Panc1 (cell line): ENCODE results near the gene PATJ. TPM values are rescaled to one million over a fixed set of nuclear protein-coding genes. Genes with fewer than 3 reads are reported as not detected.
A peak's percentile ranks its signal among the peaks of the same experiment; 100 is the strongest.

Experiments used
- ATAC-seq: fragments of 200-7000 bp; cut with Tn5 transposase; 2 replicates; pipeline ENCODE4 v1.9.1; 2020; ENCODE audit warnings: mild to moderate bottlenecking, moderate library complexity
- BruUV-seq: library from RNA; stranded (reverse); fragments of 400-500 nt; replicated peaks from 2 replicates; lab custom pipeline; 2021; lab: Mats Ljungman, UMichigan
- CTCF ChIA-PET: fragments of 300-600 bp; sonication (Branson Sonifier 250); formaldehyde crosslinking; loops from one replicate; lab custom pipeline; 2022; ENCODE audit warnings: antibody characterized with exemption; lab: Charles Lee
- POLR2A ChIA-PET: fragments of 300-600 bp; sonication (Branson Sonifier 250); formaldehyde crosslinking; loops from one replicate; lab custom pipeline; 2022; ENCODE audit warnings: antibody characterized with exemption; lab: Charles Lee
- DNase-seq: peaks from one replicate; pipeline ENCODE4 v3.0.0-alpha.2; 2010; ENCODE audit warnings: low read depth, low spot score
- H3K27ac ChIP-seq: 2 replicates; pipeline ENCODE4 v1.5.1; 2011; ENCODE audit warnings: mild to moderate bottlenecking, low read length, inconsistent platforms
- H3K27me3 ChIP-seq: fragments of 200-500 bp; sonication (Bioruptor generic); 2 replicates; pipeline ENCODE4 v1.6.0; 2014; ENCODE audit warnings: low read length, inconsistent platforms; ENCODE audit not compliant: control insufficient read depth, insufficient read depth
- H3K36me3 ChIP-seq: fragments of 200-500 bp; sonication (Bioruptor generic); 2 replicates; pipeline ENCODE4 v1.5.1; 2014; ENCODE audit warnings: inconsistent platforms, mild to moderate bottlenecking, low read length, moderate library complexity; ENCODE audit not compliant: control insufficient read depth, insufficient read depth
- H3K4me1 ChIP-seq: 2 replicates; pipeline ENCODE4 v1.5.1; 2011; ENCODE audit warnings: inconsistent platforms, mild to moderate bottlenecking, low read length, moderate library complexity; ENCODE audit not compliant: control insufficient read depth, insufficient read depth
- H3K4me3 ChIP-seq, 2 experiments: 2 replicates each; pipeline ENCODE4 v1.5.1; 2011 to 2012; ENCODE audit warnings: low read depth in 2 of 2, low read length in 2 of 2, mild to moderate bottlenecking in 2 of 2, inconsistent platforms in 1 of 2, moderate library complexity in 1 of 2
- H3K9me3 ChIP-seq: fragments of 200-500 bp; sonication (Bioruptor generic); 2 replicates; pipeline ENCODE4 v1.5.1; 2014; ENCODE audit warnings: low read depth, mild to moderate bottlenecking, inconsistent platforms, low read length, moderate library complexity; ENCODE audit not compliant: control insufficient read depth, insufficient read depth
- POLR2AphosphoS5 ChIP-seq: IDR thresholded peaks from 2 replicates; pipeline ENCODE4 v1.6.1; 2012; ENCODE audit warnings: mild to moderate bottlenecking, low read depth, low read length, moderate library complexity
- SIN3A ChIP-seq: IDR thresholded peaks from 2 replicates; pipeline ENCODE4 v1.6.1; 2012; ENCODE audit warnings: low read depth, mild to moderate bottlenecking, low read length, moderate library complexity, borderline replicate concordance; ENCODE audit not compliant: insufficient read depth
- TCF7L2 ChIP-seq: IDR thresholded peaks from 2 replicates; pipeline ENCODE4 v1.6.1; 2011; ENCODE audit warnings: mild to moderate bottlenecking, low read depth, low read length, inconsistent platforms
- in situ Hi-C: cut with HindIII; loops from 2 replicates; pipeline ENCODE4 v1.10.0; 2016; ENCODE audit warnings: low sequenced_read_pairs, low pct_unique_long_range_greater_than_20kb
- intact Hi-C: fragments of 100-400 bp; cut with micrococcal nuclease; formaldehyde crosslinking; loops from one replicate; pipeline ENCODE4 v1.10.0; 2022; ENCODE audit not compliant: unreplicated experiment
- total RNA-seq: library from RNA; stranded (reverse); gene quantifications from one replicate; pipeline ENCODE4 v1.2.1, GENCODE V29; 2021; ENCODE audit not compliant: unreplicated experiment
- TF ChIP-seq, protein P1 (sequence below), 2 experiments: IDR thresholded peaks; 2 replicates each; pipeline ENCODE4 v1.6.1; 2011 to 2012; ENCODE audit warnings: low read depth in 2 of 2, control low read depth in 1 of 2, low read length in 1 of 2, mild to moderate bottlenecking in 1 of 2, moderate library complexity in 1 of 2; ENCODE audit not compliant: insufficient read depth in 1 of 2
- TF ChIP-seq, protein P2 (sequence below): fragments of 450-650 bp; IDR thresholded peaks from 2 replicates; pipeline ENCODE4 v1.5.1; 2017; ENCODE audit warnings: mild to moderate bottlenecking

Gene PATJ
- total RNA-seq, 1 experiment from 2014 or later = 36.2 TPM

DNA sequence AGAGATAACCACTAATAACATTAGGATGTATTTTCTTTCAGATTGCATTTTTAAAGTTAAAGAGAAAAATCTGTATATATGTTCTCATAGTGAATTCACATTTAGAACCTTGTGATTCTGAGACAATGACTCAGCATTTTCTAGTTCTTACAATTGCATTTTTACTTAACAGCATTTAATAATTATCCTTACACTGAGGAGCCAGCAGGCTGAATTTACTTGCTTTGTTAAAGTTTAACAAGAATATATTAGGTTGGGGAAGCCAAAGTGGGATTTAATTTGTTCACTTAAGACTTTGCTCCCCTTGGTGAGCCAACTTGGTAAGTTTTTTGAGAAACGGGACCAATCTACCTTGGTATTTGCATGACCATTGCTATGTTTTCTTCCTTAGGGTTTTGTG, 4.5 kb downstream of the PATJ start:
- no peak for DNase-seq
- CTCF ChIA-PET = no interaction called here
- intact Hi-C loops = no loop called here

DNA sequence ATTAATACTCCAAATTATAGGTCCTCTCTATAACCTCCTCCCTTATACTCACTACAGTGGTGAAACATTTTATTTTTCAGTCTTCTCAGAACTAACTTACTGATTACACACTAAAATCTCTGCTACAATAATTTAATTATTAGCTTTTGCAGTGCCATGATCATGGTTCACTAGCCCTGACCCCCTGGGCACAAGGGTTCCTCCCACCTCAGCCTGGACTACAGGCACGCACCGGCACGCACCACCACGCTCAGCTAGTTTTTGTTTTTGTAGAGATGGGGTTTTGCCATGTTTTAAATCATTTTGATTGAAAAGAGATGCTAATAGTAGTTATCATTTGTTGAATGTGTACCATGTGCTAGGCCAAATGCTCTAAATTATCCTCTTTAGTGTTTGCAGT, 6.3 kb downstream of the PATJ start:
- H3K36me3 ChIP-seq = no peaks in the 10 kb centered on the region
- H3K27me3 ChIP-seq = no peaks in the 10 kb centered on the region
- intact Hi-C loops (no loop called here), in situ Hi-C loops (no loop called here)
- no peaks in the 10 kb centered on the region for H3K9me3 ChIP-seq
- no peak overlapping the region for H3K27ac ChIP-seq
- no peak for DNase-seq
- ChIA-PET CTCF (no interaction called here), POLR2A (no interaction called here)
- ATAC-seq = no peak
- TF ChIP-seq TCF7L2 (no peak), POLR2AphosphoS5 (no peak), SIN3A (no peak)
- TF ChIP-seq, protein P1, sequence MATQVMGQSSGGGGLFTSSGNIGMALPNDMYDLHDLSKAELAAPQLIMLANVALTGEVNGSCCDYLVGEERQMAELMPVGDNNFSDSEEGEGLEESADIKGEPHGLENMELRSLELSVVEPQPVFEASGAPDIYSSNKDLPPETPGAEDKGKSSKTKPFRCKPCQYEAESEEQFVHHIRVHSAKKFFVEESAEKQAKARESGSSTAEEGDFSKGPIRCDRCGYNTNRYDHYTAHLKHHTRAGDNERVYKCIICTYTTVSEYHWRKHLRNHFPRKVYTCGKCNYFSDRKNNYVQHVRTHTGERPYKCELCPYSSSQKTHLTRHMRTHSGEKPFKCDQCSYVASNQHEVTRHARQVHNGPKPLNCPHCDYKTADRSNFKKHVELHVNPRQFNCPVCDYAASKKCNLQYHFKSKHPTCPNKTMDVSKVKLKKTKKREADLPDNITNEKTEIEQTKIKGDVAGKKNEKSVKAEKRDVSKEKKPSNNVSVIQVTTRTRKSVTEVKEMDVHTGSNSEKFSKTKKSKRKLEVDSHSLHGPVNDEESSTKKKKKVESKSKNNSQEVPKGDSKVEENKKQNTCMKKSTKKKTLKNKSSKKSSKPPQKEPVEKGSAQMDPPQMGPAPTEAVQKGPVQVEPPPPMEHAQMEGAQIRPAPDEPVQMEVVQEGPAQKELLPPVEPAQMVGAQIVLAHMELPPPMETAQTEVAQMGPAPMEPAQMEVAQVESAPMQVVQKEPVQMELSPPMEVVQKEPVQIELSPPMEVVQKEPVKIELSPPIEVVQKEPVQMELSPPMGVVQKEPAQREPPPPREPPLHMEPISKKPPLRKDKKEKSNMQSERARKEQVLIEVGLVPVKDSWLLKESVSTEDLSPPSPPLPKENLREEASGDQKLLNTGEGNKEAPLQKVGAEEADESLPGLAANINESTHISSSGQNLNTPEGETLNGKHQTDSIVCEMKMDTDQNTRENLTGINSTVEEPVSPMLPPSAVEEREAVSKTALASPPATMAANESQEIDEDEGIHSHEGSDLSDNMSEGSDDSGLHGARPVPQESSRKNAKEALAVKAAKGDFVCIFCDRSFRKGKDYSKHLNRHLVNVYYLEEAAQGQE (IDR thresholded peaks at IDR 0.05; ENCODE audit: insufficient read depth in 1 of 2, low read depth in 2 of 2, low read length in 1 of 2) = no peak
- TF ChIP-seq, protein P2, sequence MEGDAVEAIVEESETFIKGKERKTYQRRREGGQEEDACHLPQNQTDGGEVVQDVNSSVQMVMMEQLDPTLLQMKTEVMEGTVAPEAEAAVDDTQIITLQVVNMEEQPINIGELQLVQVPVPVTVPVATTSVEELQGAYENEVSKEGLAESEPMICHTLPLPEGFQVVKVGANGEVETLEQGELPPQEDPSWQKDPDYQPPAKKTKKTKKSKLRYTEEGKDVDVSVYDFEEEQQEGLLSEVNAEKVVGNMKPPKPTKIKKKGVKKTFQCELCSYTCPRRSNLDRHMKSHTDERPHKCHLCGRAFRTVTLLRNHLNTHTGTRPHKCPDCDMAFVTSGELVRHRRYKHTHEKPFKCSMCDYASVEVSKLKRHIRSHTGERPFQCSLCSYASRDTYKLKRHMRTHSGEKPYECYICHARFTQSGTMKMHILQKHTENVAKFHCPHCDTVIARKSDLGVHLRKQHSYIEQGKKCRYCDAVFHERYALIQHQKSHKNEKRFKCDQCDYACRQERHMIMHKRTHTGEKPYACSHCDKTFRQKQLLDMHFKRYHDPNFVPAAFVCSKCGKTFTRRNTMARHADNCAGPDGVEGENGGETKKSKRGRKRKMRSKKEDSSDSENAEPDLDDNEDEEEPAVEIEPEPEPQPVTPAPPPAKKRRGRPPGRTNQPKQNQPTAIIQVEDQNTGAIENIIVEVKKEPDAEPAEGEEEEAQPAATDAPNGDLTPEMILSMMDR = no peak
- no TSS peak for BruUV-seq
- H3K4me1 ChIP-seq = peaks cover 34% of the 10 kb centered on the region
- H3K4me3 ChIP-seq = no peak overlapping the region

More for the DNA sequence above, 4.5 kb downstream of the PATJ start:
- no peaks in the 10 kb centered on the region for H3K9me3 ChIP-seq
- no peaks in the 10 kb centered on the region for H3K36me3 ChIP-seq
- in situ Hi-C loops = no loop called here
- H3K4me1 ChIP-seq = peaks cover 34% of the 10 kb centered on the region
- no peaks in the 10 kb centered on the region for H3K27me3 ChIP-seq
- no TSS peak for BruUV-seq
- peak overlapping the region; percentile 82 for H3K27ac ChIP-seq
- no peak for TF ChIP-seq POLR2AphosphoS5
- TF ChIP-seq, protein P2 = no peak
- TF ChIP-seq SIN3A = no peak
- TF ChIP-seq TCF7L2 = no peak
- TF ChIP-seq, protein P1 (IDR thresholded peaks at IDR 0.05; ENCODE audit: insufficient read depth in 1 of 2, low read depth in 2 of 2, low read length in 1 of 2) = no peak
- no peak for ATAC-seq
- POLR2A ChIA-PET = no interaction called here
- no peak overlapping the region for H3K4me3 ChIP-seq
